GM21619 (cell line): Measurements from ENCODE around the gene TRPV4.

Source experiments
- ATAC-seq: cut with Tn5 transposase; IDR thresholded peaks from one replicate; pipeline ENCODE4 v1.9.1; 2021; ENCODE audit not compliant: unreplicated experiment

Gene TRPV4

GRCh38 chr12:109741970-109742703 lies 91.1 kb downstream of the TRPV4 start:
- no peak for ATAC-seq

GRCh38 chr12:109741286-109741969 lies 91.8 kb downstream of the TRPV4 start:
- no peak for ATAC-seq

GRCh38 chr12:109740694-109741245 lies 92.4 kb downstream of the TRPV4 start:
- ATAC-seq = no peak

GRCh38 chr12:109739747-109740693 lies 93.2 kb downstream of the TRPV4 start:
- no peak for ATAC-seq

GRCh38 chr12:109738878-109739665 lies 94.1 kb downstream of the TRPV4 start:
- ATAC-seq = no peak

- ATAC-seq = no peak
Measured at GRCh38 chr12:109738209-109738608, 95.0 kb downstream of the TRPV4 start.

DNA sequence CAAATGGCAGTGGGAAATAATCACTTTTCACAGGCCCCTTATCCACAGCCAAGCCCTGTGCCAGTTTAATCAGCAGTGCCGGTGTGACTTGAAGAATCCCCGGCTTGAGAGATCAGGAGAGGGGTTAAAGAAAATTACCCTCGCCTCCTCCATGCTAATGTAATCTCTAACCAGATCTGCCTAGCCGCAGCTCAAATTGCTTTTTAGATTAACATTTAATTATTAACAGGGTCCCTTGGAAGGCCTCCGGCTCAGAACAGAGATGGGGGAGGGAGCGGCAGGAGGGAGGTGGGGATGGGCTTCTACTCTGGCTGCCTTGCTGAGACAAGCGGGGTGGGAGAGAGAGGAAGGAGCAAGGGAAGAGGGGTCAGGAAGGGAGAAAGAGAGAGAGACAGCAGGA lies 95.6 kb downstream of the TRPV4 start:
- no peak for ATAC-seq

DNA sequence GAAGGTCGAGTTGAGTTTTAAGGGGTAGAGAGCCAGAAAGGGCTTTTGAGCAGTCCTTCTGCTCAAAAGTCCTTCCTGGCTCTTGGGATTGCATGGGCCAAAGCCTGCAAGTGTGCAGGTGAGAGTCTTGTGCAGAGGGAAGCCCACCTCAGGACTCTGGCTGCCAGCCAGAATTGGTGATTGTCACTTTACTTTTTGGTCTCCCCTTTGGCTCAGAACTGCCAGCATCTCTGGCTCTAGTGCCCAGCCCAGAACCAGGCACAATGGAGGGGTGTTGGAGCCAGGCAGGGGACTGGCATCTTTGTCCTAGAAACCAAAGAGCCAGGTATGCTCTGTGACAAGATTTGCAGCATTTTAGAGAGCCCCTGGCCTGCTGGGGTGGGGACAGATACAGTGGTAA lies 96.1 kb downstream of the TRPV4 start:
- no peak for ATAC-seq

DNA sequence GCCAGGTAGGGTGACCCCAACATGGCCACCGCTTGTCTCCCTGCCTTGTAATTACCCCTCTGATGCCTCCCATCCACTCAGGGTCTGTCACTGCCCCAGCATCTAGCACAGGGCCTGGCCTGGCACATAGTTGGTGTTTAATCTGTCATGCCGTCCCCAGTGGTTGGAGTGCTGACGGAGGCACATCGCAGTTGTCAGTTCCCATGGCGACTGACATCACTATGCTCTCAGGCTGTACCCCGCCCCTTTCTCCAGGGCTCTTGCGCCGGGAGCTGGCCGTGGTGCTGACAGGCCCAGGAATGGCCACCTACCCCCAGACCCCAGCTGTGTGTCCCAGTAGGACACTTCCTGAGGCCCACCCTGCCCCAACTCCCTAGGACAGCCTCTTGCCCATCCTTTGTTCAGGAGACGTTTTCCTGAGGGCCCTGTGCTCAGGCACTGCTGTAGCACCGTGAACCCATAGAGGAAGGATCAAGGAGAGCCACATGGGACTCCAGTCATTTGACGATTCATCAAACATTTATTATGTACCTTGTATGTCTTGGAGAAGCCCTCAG lies 96.6 kb downstream of the TRPV4 start:
- ATAC-seq = no peak

DNA sequence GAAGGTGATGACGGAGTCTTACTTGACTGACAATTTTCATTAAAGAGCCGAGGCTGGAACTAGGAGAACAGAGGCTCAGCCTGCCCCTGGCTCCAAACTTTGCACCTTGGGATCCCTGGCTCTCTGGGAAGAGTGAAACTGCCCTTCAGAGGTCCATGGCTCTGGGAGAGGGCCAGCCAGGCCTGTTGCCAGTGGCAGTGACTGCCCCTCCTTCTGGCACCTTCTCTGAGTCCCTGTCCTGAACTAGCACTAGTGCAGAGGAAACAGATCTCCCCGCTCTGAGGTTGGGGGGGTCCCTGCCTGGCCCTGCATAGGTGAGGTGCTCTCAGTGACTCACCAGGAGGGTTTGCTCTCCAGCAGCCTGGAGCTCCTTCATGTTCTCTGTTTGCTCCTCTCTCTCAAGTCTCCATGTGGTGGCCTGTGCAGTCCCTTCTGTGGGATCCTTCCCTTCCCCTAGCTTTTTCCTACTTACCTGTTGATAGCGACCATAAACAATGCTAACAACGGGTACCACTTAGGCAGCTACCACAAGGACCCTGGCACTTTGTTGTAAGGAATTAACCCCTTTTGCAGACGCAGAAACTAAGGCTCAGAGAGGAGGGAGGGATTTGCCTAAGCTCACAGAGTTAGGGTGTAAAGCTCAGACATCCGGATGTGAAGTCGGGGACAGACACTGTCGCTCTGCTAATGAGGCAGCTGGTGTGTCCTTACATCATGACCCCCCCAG lies 97.2 kb downstream of the TRPV4 start:
- no peak for ATAC-seq

DNA sequence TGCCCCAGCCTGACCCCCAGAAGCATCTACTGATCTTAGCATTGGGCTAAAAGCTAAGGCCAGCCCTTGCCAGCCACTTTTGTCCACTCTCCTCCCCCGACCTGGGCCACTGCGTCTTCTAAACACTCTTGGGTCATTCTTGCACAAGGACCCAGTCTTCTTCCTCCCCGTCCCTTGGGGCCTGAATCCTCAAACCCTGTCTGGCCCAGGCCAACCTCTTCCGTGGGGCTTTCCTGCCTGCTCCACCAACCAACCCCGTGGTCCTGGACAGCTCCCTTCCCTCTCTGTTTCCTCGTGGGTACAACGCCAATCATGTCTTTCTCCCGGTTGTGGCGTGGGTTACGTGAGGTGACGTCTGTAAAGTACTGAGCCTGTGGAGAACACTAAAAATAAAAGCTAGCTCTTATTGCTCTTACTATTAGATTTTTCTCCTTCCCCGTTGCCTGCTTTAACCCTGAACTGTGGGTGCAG lies 98.1 kb downstream of the TRPV4 start:
- no peak for ATAC-seq

- no peak for ATAC-seq
Measured at GRCh38 chr12:109734219-109735000, 98.8 kb downstream of the TRPV4 start.
